Stomach smooth muscle (tissue), 2 donors: ENCODE measurements around the gene MPV17L2.

Experiments
- H3K27ac ChIP-seq: one replicate; pipeline ENCODE4 v1.7.0; 2013; ENCODE audit warnings: mild to moderate bottlenecking, low read length, inconsistent platforms
- H3K27me3 ChIP-seq, 2 donors: one replicate each; pipeline ENCODE4 v1.7.0; 2013; ENCODE audit warnings: low read length in 2 of 2; ENCODE audit not compliant: insufficient read depth in 2 of 2, control insufficient read depth in 1 of 2
- H3K36me3 ChIP-seq, 2 donors: one replicate each; pipeline ENCODE4 v1.7.0; 2013; ENCODE audit warnings: low read length in 2 of 2; ENCODE audit not compliant: control insufficient read depth in 2 of 2, insufficient read depth in 2 of 2
- H3K4me1 ChIP-seq: one replicate; pipeline ENCODE4 v1.7.0; 2013; ENCODE audit warnings: low read length; ENCODE audit not compliant: control insufficient read depth, insufficient read depth
- H3K4me3 ChIP-seq, 2 donors: one replicate each; pipeline ENCODE4 v1.7.0; 2013; ENCODE audit warnings: low read length in 2 of 2
- H3K9ac ChIP-seq, 2 donors: one replicate each; pipeline ENCODE4 v1.7.0; 2013; ENCODE audit warnings: low read length in 2 of 2, mild to moderate bottlenecking in 1 of 2
- H3K9me3 ChIP-seq, 2 donors: one replicate each; pipeline ENCODE4 v1.7.0; 2013; ENCODE audit warnings: low read length in 2 of 2; ENCODE audit not compliant: control insufficient read depth in 2 of 2
- donor health status: healthy.
- donor health status: Pancreatic carcinoma.

MPV17L2 gene

DNA sequence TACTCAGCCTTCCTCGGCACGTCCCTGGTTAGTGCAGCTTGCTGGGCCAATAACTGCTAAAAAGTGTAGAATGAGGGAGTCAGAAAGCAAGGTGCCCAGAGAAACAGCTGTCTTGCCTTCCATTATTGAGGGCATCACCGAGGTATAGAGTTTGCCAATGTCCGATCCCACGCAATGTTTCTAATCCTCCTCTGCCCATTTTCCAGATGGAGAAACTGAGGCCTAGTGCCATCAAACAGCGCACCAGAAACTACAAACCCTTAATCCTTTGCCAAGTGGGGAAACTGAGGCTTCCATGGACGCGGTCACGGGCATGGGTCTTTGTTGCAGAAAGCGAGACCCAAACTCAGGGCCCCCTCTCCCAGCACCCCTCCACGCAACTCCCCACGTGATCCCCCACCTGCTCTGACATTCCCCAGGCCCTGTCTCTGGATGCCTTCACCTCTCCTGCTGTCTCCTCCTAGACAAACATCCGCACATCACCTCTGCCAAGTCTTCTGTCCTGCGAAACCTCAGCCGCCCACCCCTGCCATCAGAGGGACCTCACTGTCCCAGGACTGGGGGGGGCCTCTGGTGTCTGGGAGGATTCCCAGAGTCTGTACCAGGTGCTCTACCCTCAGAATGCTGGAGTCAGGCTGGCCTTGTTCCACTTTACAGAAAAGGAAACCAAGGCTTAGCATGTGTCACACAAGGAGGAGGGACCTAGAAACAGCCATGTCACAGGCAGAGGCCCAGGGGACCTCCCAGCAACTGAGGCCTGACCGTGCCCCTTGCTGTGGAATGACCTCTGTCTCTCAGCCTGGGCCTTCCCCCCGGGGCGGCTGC lies 34.1 kb downstream of the MPV17L2 start:
- Histone ChIP-seq H3K9ac (no peak overlapping the region), H3K27me3 (peaks cover 19 to 22% of the 10 kb centered on the region in 2 donors), H3K36me3 (no peaks in the 10 kb centered on the region), H3K27ac (peak overlapping the region; percentile 2), H3K4me3 (no peak overlapping the region), H3K9me3 (no peaks in the 10 kb centered on the region), H3K4me1 (peaks cover 36% of the 10 kb centered on the region)

DNA sequence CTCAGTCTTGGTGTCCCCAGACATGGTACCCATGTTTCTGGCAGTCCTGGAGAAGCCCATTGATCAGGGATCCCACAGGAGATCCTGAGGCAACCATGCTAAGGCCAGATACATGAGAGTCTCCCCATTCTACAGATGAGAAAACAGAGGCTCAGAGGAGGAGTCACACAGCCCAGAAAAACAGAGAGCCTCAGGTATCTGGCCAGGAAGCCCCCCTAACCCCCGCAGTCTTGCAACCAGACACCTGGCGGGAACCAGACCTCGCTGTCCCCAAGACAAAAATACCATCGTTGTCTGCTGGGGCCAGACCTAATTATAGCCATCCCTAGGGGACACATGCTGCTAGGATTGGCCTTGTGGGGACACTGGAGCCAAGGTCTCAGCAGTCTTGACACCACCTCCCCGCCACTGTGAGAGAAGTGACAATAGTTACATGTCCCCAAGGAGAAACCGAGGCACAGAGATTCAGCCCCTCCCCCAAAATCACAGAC lies 34.8 kb downstream of the MPV17L2 start:
- Histone ChIP-seq H3K9ac (no peak overlapping the region), H3K27me3 (peaks cover 23 to 27% of the 10 kb centered on the region in 2 donors), H3K4me1 (peaks cover 36% of the 10 kb centered on the region)

GRCh38 chr19:18229474-18229873 lies 36.5 kb downstream of the MPV17L2 start:
- Histone ChIP-seq H3K4me3 (no peak overlapping the region), H3K36me3 (no peaks in the 10 kb centered on the region), H3K4me1 (peaks cover 28% of the 10 kb centered on the region), H3K9ac (no peak overlapping the region), H3K9me3 (peaks cover 0 to 13% of the 10 kb centered on the region in 2 donors), H3K27me3 (peaks cover 34 to 40% of the 10 kb centered on the region in 2 donors), H3K27ac (no peak overlapping the region)

More for the DNA sequence above, 34.8 kb downstream of the MPV17L2 start:
- H3K27ac ChIP-seq = no peak overlapping the region
- no peaks in the 10 kb centered on the region for H3K36me3 ChIP-seq
- no peak overlapping the region for H3K4me3 ChIP-seq
- H3K9me3 ChIP-seq = peaks cover 0 to 1% of the 10 kb centered on the region in 2 donors

DNA sequence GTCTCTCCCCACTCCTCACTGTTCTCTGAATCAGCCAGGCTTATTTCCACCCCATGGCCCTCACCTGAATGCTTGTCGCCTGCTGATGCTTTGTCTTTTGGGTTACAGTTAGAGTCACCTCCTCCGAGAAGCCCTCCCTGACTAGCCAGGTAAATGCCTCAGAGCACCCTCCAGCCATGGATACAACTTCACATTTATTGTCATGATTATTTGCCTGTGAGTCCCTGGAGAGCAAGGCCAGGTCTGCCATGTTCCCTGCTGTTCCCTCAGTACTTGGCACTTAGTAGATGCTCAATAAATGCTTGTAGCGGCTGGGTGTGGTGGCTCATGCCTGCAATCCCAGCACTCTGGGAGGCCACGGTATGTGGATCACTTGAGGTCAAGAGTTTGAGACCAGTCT lies 36.9 kb downstream of the MPV17L2 start:
- Histone ChIP-seq H3K27ac (no peak overlapping the region), H3K4me1 (peaks cover 24% of the 10 kb centered on the region), H3K27me3 (peaks cover 32 to 41% of the 10 kb centered on the region in 2 donors), H3K9me3 (peaks cover 0 to 13% of the 10 kb centered on the region in 2 donors), H3K9ac (no peak overlapping the region), H3K4me3 (no peak overlapping the region), H3K36me3 (no peaks in the 10 kb centered on the region)

DNA sequence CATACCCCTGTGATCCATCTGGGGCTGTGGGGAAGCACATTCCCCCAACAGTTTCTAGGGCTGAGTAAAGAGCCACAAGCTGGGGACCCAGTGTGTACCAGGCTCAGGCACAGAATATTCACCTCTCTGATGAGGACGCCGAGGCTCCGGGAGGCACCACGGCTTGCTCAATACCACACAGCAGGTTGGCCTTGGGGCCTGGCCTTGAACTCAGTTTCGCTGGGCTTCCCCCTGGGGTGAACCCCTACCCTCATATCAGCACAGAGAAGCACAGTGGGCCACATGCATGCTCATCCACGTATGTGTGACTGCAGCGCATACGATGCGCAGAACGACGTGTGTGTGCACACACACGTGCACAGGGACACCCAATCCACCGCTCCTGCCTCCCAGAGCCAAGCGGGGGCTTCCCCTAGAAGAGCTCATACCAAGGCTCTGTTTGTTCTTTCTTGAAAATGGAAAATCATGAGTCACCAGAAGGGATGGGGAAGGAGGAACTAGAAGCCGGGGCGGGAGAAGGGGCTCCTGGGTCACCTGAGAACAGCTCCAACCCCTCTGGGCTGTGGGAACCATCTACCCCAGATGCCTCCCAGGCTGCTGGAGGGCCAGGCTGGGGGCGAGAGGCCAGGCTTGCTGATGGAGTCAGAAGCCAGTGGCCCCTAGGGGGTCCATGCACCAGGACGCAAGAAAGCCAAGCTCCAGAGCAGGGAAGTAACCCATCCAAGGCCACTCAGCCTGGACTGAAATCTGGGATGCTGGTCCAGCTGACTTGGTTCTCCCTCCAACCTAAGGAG lies 38.1 kb downstream of the MPV17L2 start:
- H3K9me3 ChIP-seq = peaks cover 0 to 13% of the 10 kb centered on the region in 2 donors

DNA sequence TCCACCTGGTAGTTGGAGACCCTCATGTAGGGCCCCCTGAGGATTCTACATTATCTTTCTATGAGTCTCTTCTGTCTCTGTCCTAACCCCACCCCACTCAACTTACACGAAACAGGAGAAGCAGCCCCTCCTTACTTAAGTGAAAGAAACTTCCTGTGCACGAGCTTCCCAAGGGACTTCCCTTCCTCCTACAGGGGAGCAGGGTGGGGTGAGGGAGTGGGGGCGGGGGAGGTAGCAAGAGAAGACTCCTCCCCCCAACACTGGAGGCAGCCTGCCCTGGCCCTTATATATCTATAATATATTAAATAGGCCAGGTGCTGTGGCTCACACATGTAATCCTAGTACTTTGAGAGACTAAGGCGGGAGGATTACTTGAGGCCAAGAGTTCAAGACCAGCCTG lies 38.8 kb downstream of the MPV17L2 start:
- Histone ChIP-seq H3K4me1 (peaks cover 11% of the 10 kb centered on the region), H3K27me3 (peaks cover 27 to 41% of the 10 kb centered on the region in 2 donors), H3K27ac (no peak overlapping the region), H3K4me3 (no peak overlapping the region), H3K9ac (no peak overlapping the region), H3K36me3 (no peaks in the 10 kb centered on the region), H3K9me3 (peaks cover 0 to 13% of the 10 kb centered on the region in 2 donors)

More for the DNA sequence above, 38.1 kb downstream of the MPV17L2 start:
- Histone ChIP-seq H3K4me1 (peaks cover 12% of the 10 kb centered on the region), H3K27ac (no peak overlapping the region), H3K36me3 (no peaks in the 10 kb centered on the region), H3K27me3 (peaks cover 24 to 36% of the 10 kb centered on the region in 2 donors), H3K9ac (no peak overlapping the region), H3K4me3 (no peak overlapping the region)

DNA sequence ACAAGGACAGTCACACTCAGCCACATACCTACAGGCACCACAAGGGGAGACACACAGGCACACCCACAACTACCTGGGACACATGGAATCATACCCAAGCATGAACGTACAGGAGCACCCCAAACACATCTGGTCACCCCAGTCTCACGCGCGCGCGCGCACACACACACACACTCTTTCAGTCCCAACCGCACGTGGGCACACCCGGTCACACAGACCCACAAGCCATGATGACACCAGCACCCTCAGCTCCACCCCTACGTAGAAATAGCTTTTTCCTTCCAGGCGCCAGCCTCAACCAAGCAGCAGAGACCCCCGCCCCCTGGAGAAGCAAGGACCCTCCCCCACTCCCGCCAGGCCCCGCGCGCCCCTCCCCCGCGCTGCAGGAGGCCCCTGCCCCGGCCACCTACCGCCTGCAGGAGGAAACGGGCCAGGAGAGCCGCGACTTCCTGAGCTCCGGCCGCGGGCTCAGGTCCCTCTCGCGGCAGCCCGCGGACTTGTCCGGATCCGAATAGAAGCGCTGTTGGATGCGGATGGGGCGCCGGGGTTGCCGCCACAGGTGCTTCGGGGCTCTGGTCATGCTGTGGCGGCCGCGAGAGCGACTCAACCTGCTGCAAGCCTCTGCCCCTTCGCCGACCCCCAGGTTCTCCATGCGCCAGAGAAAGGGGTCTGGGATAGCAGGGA lies 39.7 kb downstream of the MPV17L2 start:
- peaks cover 0 to 13% of the 10 kb centered on the region in 2 donors for H3K9me3 ChIP-seq
- no peak overlapping the region for H3K4me3 ChIP-seq
- no peaks in the 10 kb centered on the region for H3K36me3 ChIP-seq
- H3K9ac ChIP-seq = no peak overlapping the region
- peaks cover 28 to 41% of the 10 kb centered on the region in 2 donors for H3K27me3 ChIP-seq
- H3K4me1 ChIP-seq = peaks cover 7% of the 10 kb centered on the region
- no peak overlapping the region for H3K27ac ChIP-seq

DNA sequence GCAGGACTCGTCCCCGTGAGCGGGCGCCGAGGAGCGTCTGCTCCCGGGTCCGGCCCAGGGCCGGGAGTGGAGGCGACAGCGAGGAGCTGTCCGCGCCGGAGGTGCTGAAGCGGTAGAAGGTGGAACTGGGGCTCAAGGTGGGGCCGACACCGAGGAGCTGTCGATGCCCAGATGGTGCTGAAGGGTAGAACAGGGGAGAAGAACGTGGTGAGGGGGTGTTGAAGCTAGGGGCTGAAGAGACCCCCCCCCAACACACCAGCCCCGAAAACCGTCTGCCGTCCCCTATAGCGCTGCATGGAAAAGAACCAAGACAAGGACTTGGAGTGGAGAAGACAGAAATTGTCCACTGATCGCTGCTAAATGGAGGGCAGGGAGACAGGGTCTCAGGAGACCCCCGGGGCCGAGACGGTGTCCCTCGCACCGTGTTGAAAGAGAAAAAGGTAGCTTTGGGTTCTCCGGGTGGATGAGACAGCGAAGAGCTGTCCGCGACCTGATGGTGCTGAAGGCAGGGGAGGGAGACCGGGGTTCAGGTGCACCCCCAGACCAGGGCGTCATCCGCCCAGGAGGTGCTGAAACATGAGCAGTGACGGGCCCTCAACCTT lies 40.3 kb downstream of the MPV17L2 start:
- Histone ChIP-seq H3K4me1 (peaks cover 4% of the 10 kb centered on the region), H3K27ac (no peak overlapping the region), H3K4me3 (no peak overlapping the region), H3K9me3 (peaks cover 0 to 13% of the 10 kb centered on the region in 2 donors), H3K27me3 (peaks cover 28 to 41% of the 10 kb centered on the region in 2 donors), H3K36me3 (no peaks in the 10 kb centered on the region), H3K9ac (no peak overlapping the region)

- no peak overlapping the region for H3K9ac ChIP-seq
- peaks cover 28 to 41% of the 10 kb centered on the region in 2 donors for H3K27me3 ChIP-seq
- H3K27ac ChIP-seq = no peak overlapping the region
- H3K4me1 ChIP-seq = peaks cover 4% of the 10 kb centered on the region
- peaks cover 0 to 13% of the 10 kb centered on the region in 2 donors for H3K9me3 ChIP-seq
- H3K4me3 ChIP-seq = no peak overlapping the region
- H3K36me3 ChIP-seq = no peaks in the 10 kb centered on the region
Measured at GRCh38 chr19:18234194-18234593, 41.2 kb downstream of the MPV17L2 start.

DNA sequence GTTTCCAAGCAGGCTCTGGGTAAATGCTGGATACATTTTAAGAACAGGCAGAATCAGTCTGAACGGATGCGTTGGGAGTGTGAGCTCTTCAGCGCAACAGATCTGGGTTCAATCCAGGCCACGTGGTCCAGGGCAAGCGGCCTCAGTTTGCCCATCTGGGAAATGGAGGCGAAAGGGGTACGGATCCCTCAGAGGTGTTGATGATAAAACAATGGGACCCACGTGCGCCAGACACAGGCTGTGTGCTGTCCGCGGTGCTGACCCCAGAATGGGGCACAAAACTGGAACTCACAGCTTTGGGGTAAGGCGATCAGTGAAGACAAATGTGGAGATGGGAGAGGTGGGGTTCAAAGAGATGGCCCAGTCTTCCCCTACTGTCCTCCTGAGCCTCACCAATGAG lies 46.3 kb downstream of the MPV17L2 start:
- Histone ChIP-seq H3K9ac (no peak overlapping the region), H3K27me3 (peaks cover 5 to 14% of the 10 kb centered on the region in 2 donors), H3K27ac (no peak overlapping the region), H3K4me3 (no peak overlapping the region), H3K9me3 (no peaks in the 10 kb centered on the region), H3K4me1 (no peaks in the 10 kb centered on the region), H3K36me3 (no peaks in the 10 kb centered on the region)
